HG02981 (cell line): ENCODE data around the gene YTHDC2.
A peak's percentile ranks its signal among the peaks of the same experiment; 100 is the strongest.
"Not testable (repeated sequence)": the region's sequence is repeated elsewhere in the genome, so short reads cannot be mapped to it uniquely, and the experiment has no call there.

ENCODE experiments used
- ATAC-seq: cut with Tn5 transposase; IDR thresholded peaks from one replicate; pipeline ENCODE4 v1.9.1; 2021; ENCODE audit warnings: mild to moderate bottlenecking, moderate library complexity; ENCODE audit not compliant: unreplicated experiment

The YTHDC2 gene

DNA sequence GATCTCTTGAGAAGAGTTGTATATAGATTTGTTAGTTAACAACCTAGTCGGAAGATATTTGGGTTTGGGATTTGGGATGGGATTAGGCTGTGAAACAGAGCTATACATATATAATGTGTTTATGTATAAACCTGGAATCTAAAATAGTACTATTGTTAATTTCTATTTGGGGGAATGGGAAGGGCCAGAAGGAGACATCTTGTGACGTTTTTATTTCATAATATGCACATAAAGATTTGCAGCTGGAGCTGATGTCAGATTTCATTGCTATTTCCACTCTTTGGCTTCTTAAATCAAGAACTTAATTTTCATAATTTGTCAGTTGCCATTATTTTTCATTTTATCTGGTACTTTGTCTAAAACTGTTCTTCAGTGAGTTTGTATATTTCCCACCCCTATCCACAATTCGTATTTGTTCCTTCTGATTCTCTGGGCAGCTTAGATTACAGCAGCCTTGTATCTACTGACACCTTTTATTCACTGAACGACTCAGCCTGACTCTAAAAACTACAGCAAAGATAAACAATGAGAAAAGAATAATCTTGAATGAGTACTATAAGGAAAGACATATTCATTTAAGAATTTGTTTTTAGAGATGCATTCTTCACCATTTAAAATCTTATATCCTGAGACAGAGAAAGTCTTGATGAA lies 86.9 kb downstream of the YTHDC2 start:
- no peak for ATAC-seq

GRCh38 chr5:113601423-113601822 lies 87.9 kb downstream of the YTHDC2 start:
- ATAC-seq = no peak

GRCh38 chr5:113603246-113603645 lies 89.8 kb downstream of the YTHDC2 start:
- not testable (repeated sequence) for ATAC-seq

DNA sequence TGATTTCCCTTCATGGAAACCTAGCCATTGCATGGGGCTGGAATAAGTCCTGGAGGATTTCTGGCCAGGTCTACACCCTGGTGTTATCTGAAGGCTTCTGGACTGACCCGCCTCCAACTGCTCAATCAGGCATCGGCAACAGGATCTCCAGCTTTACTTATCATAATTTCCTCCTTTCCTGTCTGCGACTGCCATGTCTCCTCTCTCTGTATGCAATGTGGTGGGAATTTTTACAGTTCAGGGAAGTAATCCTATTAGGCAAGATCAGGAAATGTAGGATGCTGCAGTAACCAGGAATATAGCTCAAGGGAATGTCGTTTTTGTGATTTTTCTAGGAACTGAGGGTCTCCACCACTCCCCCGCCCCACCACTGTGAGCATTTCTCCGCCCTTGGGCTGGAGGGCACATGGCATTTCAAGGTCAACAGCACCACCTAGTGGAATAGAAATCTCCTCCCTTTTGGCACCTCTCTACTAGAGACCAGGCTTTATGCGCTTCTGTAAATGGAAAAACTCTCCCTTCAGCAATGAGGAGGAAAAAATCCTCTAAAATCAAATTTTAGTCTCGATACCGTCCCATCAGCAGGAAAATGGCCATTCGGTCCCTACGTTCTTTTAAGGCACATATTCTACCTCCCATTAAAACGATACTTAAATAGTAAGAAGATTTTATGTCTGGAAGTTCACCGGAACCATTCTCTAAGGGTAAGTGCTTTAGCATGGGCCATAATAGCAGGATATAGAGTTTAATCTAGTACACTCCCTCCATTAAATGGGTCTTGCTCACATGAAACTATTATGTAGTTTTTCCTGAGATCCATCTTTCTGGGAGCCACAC lies 93.0 kb downstream of the YTHDC2 start:
- ATAC-seq = peak; percentile 80

GRCh38 chr5:113607361-113607760 lies 93.9 kb downstream of the YTHDC2 start:
- ATAC-seq = no peak

GRCh38 chr5:113608113-113608596 lies 94.7 kb downstream of the YTHDC2 start:
- no peak for ATAC-seq

- ATAC-seq = peak; percentile 80
Observed at GRCh38 chr5:113612060-113612496, 98.6 kb downstream of the YTHDC2 start.

GRCh38 chr5:113614191-113614590 lies 100.7 kb downstream of the YTHDC2 start:
- no peak for ATAC-seq

DNA sequence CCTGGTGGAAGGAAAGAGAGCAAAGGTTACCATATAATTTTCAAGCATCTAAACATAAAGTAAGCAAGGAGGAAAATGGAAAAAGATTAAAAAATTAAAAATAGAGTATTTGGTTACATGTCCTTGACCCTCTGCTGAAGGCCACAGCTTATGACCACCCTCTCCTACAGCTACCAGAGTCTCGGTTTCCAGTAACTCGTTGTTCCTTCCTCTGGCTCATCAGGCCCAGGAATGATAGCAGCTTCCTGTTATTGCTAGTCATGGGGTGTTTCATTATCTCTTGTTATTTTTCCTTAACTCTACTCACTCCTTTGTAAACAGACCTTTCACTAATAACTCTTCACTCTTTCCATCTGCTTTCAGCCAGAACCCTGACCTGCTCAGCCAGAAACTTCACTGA lies 102.2 kb downstream of the YTHDC2 start:
- no peak for ATAC-seq

- ATAC-seq = no peak
Observed at GRCh38 chr5:113617191-113617796, 103.8 kb downstream of the YTHDC2 start.

DNA sequence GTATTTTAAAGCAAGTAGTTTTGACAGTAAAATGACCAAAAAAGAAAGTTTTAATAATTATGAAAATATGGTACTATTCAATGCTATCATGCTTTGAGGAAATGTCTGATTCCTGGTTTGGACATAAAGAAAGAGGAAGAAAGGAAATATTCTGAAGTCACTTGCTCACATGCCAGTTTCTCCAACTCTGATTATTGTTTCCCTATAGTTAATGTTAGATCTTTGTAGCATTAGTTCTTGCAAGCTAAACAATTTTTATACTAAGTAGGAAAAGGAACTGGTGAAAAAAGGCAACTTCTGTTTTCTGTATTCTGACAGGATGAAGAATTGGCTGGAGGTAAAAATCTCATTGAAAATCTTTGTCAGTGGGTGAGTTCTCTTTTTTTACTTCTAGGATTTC lies 119.5 kb downstream of the YTHDC2 start:
- ATAC-seq = no peak

- no peak for ATAC-seq
Observed at GRCh38 chr5:113634957-113635356, 121.5 kb downstream of the YTHDC2 start.

- no peak for ATAC-seq
Observed at GRCh38 chr5:113641715-113642114, 128.2 kb downstream of the YTHDC2 start.
